C1 segment of cervical spinal cord (tissue), 14 donors: Measurements from ENCODE around the gene WRAP73.
"Not testable (repeated sequence)": the region's sequence is repeated elsewhere in the genome, so short reads cannot be mapped to it uniquely, and the experiment has no call there.

Experiments used
- DNase-seq, 14 donors: peaks; one replicate each; lab custom pipeline; 2025; lab: John Stamatoyannopoulos, UW

WRAP73 gene

GRCh38 chr1:3631320-3632260, 18.3 kb downstream of the WRAP73 start:
- no peak for DNase-seq

GRCh38 chr1:3630914-3631313, 19.0 kb downstream of the WRAP73 start:
- DNase-seq, result peak in 1 of 14 donors; percentile 17

DNA sequence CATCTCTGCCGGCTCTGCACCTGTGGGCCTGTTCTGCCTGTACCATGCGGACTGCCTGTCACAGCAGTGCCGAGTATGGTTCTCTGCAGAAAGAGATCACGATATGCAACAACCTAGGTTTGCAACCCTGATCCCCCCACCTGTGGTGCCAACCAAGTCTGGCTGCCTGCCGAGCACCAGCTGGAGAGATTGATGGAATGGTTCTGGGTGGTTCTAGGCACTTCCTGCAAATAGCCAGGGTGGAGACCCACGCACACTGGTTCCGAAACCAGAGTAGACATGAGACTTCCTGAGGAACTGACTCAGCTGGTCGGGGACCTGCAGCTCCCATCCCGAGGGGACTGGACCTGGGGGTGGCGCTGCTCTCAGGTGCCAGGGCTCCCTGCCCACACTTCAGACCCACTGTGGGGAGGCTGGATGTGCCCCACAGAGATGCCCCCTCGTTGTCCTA, 19.7 kb downstream of the WRAP73 start:
- no peak for DNase-seq

- no peak for DNase-seq
Measured at GRCh38 chr1:3629561-3630160, 20.2 kb downstream of the WRAP73 start.

DNA sequence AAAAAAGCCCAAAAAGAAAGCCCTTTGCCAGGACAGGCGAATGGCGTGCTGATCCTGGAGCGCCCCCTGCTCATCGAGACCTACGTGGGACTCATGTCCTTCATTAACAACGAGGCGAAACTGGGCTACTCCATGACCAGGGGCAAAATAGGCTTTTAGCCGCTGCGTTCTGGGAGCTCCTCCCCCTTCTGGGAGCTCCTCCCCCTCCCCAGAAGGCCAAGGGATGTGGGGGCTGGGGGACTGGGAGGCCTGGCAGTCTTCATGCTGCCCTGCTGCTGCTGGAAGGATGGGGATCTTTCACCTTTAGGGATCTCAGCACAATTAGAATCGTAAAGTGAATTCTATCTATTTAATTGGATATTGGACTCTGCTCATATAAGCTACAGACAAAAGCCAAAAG, 21.5 kb downstream of the WRAP73 start:
- no peak for DNase-seq

GRCh38 chr1:3627515-3628253, 22.2 kb downstream of the WRAP73 start:
- DNase-seq, result no peak

GRCh38 chr1:3626025-3626424, 23.9 kb downstream of the WRAP73 start:
- no peak for DNase-seq

DNA sequence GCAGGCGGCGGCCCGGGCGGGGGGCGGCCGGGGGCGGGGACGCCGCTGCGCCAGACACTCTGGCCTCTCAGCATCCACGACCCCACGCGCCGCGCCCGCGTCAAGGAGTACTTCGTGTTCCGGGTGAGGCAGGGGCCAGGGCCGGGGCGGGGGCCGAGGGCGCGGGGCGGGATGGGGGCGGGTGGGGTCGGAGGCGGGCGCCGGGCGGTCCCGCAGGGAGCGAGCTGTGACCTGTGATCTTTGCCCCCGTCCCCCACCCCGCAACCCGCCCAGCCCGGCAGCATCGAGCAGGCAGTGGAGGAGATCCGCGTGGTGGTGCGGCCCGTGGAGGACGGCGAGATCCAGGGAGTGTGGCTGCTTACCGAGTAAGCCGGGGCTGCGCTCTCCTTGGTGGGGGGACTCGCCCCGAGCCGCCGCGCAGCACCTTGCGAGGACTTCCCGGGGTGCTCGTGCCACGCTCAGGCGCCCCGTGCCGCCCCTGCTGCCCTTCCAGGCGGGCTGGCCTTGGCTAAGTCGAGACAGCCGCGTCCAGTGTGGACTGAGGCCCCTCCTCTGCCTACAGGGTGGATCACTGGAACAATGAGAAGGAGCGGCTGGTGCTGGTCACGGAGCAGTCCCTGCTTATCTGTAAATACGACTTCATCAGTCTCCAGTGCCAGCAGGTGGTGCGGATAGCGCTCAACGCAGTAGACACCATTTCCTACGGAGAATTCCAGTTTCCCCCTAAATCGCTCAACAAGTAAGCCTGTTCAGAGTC, 24.6 kb downstream of the WRAP73 start:
- DNase-seq, result peak in 1 of 14 donors; percentile 25

DNA sequence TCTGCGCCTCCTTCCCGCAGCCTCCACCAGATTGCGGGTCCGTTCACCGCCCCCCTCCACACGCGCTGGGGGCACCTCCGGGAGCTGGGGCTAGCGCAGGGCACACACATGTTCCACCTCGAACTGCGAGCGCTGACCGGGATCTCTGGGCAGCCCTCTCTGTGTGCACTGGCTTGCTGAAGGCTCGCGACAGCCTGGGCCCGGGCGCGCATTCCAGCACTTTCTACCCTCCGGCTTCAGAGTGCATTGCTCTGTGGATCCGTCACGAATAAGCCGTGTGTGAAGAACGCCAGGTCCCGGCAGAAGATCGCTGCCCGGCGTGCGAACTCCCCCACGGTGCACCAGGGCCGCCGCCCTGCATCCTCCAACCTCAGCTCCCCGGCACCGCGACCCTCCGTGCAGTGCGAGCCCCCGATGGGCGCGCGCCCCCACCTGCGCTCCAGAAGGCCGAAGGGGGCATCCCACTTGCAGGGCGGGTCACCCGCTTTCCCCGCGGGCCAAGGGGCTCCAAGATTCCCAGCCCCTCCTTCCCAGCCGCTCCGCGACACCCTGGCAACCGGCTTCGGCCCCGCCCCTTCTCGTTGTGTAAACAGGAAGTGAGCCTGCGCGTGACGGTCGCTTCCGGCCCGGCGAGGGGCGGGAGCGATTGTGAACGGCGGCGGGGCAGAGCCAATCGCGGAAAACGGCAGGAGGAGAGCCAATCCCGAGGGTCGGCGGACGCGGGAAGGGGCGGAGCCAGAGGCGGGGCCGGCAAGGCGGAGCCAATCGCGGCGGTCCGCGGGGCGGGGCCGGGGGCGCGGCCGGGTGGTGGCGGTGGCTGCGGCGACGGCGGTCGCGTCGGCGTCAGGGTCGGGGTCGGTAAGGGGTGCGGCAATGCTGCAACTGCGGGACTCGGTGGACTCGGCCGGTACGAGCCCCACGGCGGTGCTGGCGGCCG, 25.4 kb downstream of the WRAP73 start, which contains the start of gene TPRG1L:
TPRG1L (plus strand) TSS at position 816 of the 937 bp plus-strand sequence; CDS start at position 874, 58 bp downstream.
- peak; percentile 77 to 99 (median 97) for DNase-seq

- DNase-seq, result no peak
Measured at GRCh38 chr1:3623441-3624199, 26.3 kb downstream of the WRAP73 start.

DNA sequence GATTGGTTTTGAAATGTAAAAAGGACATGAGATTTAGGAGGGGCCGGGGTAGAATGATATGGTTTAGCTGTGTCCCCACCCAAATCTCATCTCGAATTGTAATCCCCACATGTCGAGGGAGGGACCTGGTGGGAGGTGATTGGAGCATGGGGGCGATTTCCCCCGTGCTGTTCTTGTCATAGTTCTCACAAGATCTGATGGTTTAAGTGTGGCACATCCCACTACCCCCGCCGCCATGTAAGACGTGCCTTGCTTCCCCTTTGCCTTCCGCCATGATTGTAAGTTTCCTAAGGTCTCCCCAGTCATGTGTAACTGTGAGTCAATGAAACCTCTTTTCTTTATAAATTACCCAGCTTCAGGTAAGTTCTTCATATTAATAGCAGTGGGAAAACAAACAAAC, 27.8 kb downstream of the WRAP73 start:
- DNase-seq, result not testable (repeated sequence)

DNA sequence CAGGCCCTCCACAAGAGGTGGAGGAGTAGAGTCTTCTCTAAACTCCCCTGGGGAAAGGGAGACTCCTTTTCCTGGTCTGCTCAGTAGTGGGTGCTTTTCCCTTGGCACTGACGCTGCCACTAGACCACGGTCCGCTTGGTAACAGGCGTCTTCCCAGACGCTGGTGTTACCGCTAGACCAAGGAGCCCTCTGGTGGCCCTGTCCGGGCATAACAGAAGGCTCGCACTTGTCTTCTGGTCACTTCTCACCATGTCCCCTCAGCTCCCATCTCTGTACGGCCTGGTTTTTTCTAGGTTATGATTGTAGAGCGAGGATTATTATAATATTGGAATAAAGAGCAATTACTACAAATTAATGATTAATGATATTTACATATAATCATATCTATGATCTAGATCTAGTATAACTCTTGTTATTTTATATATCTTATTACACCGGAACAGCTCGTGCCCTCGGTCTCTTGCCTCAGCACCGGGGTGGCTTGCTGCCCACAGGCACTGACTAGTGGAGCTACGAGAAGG, 28.7 kb downstream of the WRAP73 start:
- DNase-seq, result peak in 6 of 14 donors; percentile 9 to 57 (median 17)

GRCh38 chr1:3620708-3621107, 29.2 kb downstream of the WRAP73 start:
- no peak for DNase-seq

- peak in 12 of 14 donors; percentile 16 to 62 (median 32) for DNase-seq
Measured at GRCh38 chr1:3618881-3619671, 30.8 kb downstream of the WRAP73 start.

GRCh38 chr1:3618531-3618880, 31.4 kb downstream of the WRAP73 start:
- no peak for DNase-seq

DNA sequence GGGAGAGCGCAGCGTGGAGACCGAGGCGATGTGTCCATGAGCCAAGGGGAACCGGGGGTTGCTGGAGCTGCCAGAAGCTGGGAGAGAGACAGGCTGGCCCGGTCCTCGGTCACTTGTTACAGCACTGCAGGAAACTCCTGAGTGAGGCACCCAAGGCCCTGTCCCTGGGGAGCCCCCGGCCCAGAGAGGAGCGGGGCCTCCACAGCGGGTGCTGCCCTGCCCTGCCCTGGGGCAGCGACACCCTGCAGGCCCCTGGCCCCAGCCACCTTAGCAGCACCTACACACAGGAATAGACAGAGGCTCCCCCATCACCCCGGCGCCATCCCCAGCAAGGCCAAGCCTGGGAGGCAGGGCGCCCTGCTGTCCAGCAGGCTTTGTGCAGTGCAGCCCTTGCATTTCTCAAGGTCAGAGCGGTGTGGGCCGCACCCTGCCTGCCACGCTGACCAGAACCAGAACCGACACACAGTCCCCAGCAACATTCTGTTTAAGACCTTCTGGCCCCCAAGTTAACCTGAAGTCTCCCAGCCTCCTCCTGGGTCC, 32.0 kb downstream of the WRAP73 start:
- no peak for DNase-seq

- no peak for DNase-seq
Measured at GRCh38 chr1:3616861-3617260, 33.0 kb downstream of the WRAP73 start.
